Effector CD8-positive, alpha-beta T cell (primary cell): ENCODE measurements around the gene TBCD.
"Not testable (repeated sequence)": the region's sequence is repeated elsewhere in the genome, so short reads cannot be mapped to it uniquely, and the experiment has no call there.

Experiments used
- DNase-seq: peaks from one replicate; lab custom pipeline; 2025; lab: John Stamatoyannopoulos, UW

The TBCD gene

GRCh38 chr17:82940226-82941020, 188.6 kb downstream of the TBCD start:
- DNase-seq, result no peak

- DNase-seq, result no peak
Measured at GRCh38 chr17:82941021-82942001, 189.4 kb downstream of the TBCD start.

- DNase-seq, result no peak
Measured at GRCh38 chr17:82942166-82943130, 190.6 kb downstream of the TBCD start.

- DNase-seq, result no peak
Measured at GRCh38 chr17:82943339-82943738, 191.5 kb downstream of the TBCD start.

GRCh38 chr17:82943751-82944150, 191.9 kb downstream of the TBCD start:
- DNase-seq, result no peak

- no peak for DNase-seq
Measured at GRCh38 chr17:82944990-82945389, 193.1 kb downstream of the TBCD start.

GRCh38 chr17:82946081-82946480, 194.2 kb downstream of the TBCD start:
- DNase-seq, result no peak

GRCh38 chr17:82947051-82947991, 195.5 kb downstream of the TBCD start:
- DNase-seq, result no peak

- DNase-seq, result no peak
Measured at GRCh38 chr17:82948081-82948511, 196.2 kb downstream of the TBCD start.

GRCh38 chr17:82948957-82949356, 197.1 kb downstream of the TBCD start:
- DNase-seq, result no peak

GRCh38 chr17:82949361-82949760, 197.5 kb downstream of the TBCD start:
- no peak for DNase-seq

GRCh38 chr17:82949984-82950383, 198.1 kb downstream of the TBCD start:
- no peak for DNase-seq

GRCh38 chr17:82950525-82951102, 198.7 kb downstream of the TBCD start:
- no peak for DNase-seq

- DNase-seq, result no peak
Measured at GRCh38 chr17:82952019-82952418, 200.2 kb downstream of the TBCD start.

- not testable (repeated sequence) for DNase-seq
Measured at GRCh38 chr17:82955106-82955505, 203.2 kb downstream of the TBCD start.

GRCh38 chr17:82955627-82956026, 203.8 kb downstream of the TBCD start:
- not testable (repeated sequence) for DNase-seq

- DNase-seq, result no peak
Measured at GRCh38 chr17:82956146-82956725, 204.4 kb downstream of the TBCD start.

- no peak for DNase-seq
Measured at GRCh38 chr17:82956726-82957468, 205.0 kb downstream of the TBCD start.

- no peak for DNase-seq
Measured at GRCh38 chr17:82957469-82957795, 205.6 kb downstream of the TBCD start.
